HCT116 (cell line): Measurements from ENCODE around the gene MARCHF3. TPM values are rescaled to one million over a fixed set of nuclear protein-coding genes. Genes with fewer than 3 reads are reported as not detected.
A peak's percentile ranks its signal among the peaks of the same experiment; 100 is the strongest.

Experiments used
- ATAC-seq: fragments of 200-7000 bp; cut with Tn5 transposase; 2 replicates; pipeline ENCODE4 v1.9.1; 2020; ENCODE audit warnings: mild to moderate bottlenecking, moderate library complexity
- BruUV-seq: library from RNA; stranded (reverse); fragments of 400-500 nt; replicated peaks from 2 replicates; lab custom pipeline; 2021; lab: Mats Ljungman, UMichigan
- CTCF ChIA-PET: fragments of 300-600 bp; sonication (Branson Sonifier 250); formaldehyde crosslinking; loops from one replicate; lab custom pipeline; 2021; ENCODE audit warnings: antibody characterized with exemption; lab: Charles Lee
- POLR2A ChIA-PET: fragments of 300-600, 350-600 bp; sonication (Branson Sonifier 250); formaldehyde crosslinking; loops from one replicate; lab custom pipeline; 2021; ENCODE audit warnings: antibody characterized with exemption; lab: Charles Lee
- RAD21 ChIA-PET, 2 experiments: fragments of 300-600 bp; sonication (Branson Sonifier 250); formaldehyde crosslinking; loops; one replicate each; lab custom pipeline; 2023; ENCODE audit warnings: low total read pairs in 2 of 2; ENCODE audit not compliant: uncharacterized antibody in 2 of 2, unreplicated experiment in 2 of 2, low non-redundant PET in 1 of 2; lab: Charles Lee
- DNase-seq: peaks from one replicate; pipeline ENCODE4 v3.0.0-alpha.2; 2010; ENCODE audit warnings: low read depth, low spot score
- H2AFZ ChIP-seq: fragments of 200-600 bp; shearing (Covaris generic), sonication (generic); 2 replicates; pipeline ENCODE4 v1.6.1; 2017; ENCODE audit warnings: low read depth, mixed run types, mixed read lengths, antibody characterized with exemption, low read length; ENCODE audit not compliant: poor library complexity, severe bottlenecking
- H3K27ac ChIP-seq: 2 replicates; pipeline ENCODE4 v1.5.1; 2012; ENCODE audit warnings: low read depth, low read length
- H3K27me3 ChIP-seq: fragments of 200-600 bp; sonication (generic); 2 replicates; pipeline ENCODE4 v1.6.1; 2016; ENCODE audit warnings: mixed run types, low read length, mixed read lengths; ENCODE audit not compliant: insufficient read depth
- H3K36me3 ChIP-seq, 2 experiments: fragments of 200-500 bp in 1 of 2; fragments of 200-600 bp in 1 of 2; sonication (Bioruptor generic) in 1 of 2; sonication (generic) in 1 of 2; 2 replicates each; pipeline versions ENCODE4 v1.5.1 to v1.6.1; 2014 to 2016; ENCODE audit warnings: low read length in 2 of 2, inconsistent platforms in 1 of 2, mixed read lengths in 1 of 2, mixed run types in 1 of 2; ENCODE audit not compliant: insufficient read depth in 2 of 2, control insufficient read depth in 1 of 2
- H3K4me1 ChIP-seq, 2 experiments: fragments of 200-600 bp in 1 of 2; sonication (generic) in 1 of 2; 2 replicates each; pipeline versions ENCODE4 v1.5.1 to v1.6.1; 2012 to 2017; ENCODE audit warnings: low read length in 2 of 2, inconsistent platforms in 1 of 2, mild to moderate bottlenecking in 1 of 2, mixed read lengths in 1 of 2, mixed run types in 1 of 2, moderate library complexity in 1 of 2; ENCODE audit not compliant: insufficient read depth in 2 of 2, control insufficient read depth in 1 of 2
- H3K4me2 ChIP-seq: fragments of 200-600 bp; sonication (generic); 2 replicates; pipeline ENCODE4 v1.6.1; 2017; ENCODE audit warnings: mixed run types, low read length, mixed read lengths
- H3K4me3 ChIP-seq, 2 experiments: fragments of 200-600 bp in 1 of 2; sonication (generic) in 1 of 2; replicated peaks in 1 of 2; 2 replicates each; pipeline ENCODE4 v1.5.1; 2011 to 2016; ENCODE audit warnings: low read length in 2 of 2, control low read depth in 1 of 2, low read depth in 1 of 2, mild to moderate bottlenecking in 1 of 2, mixed read lengths in 1 of 2, mixed run types in 1 of 2
- H3K79me2 ChIP-seq: fragments of 200-600 bp; sonication (generic); 2 replicates; pipeline ENCODE4 v1.6.1; 2017; ENCODE audit warnings: mild to moderate bottlenecking, mixed run types, low read length, moderate library complexity, mixed read lengths; ENCODE audit not compliant: insufficient read depth
- H3K9ac ChIP-seq: fragments of 200-600 bp; sonication (generic); 2 replicates; pipeline ENCODE4 v1.6.1; 2016; ENCODE audit warnings: low read length, mixed read lengths
- H3K9me2 ChIP-seq: fragments of 200-600 bp; sonication (generic), shearing (Covaris generic); 2 replicates; pipeline ENCODE4 v1.6.1; 2017; ENCODE audit warnings: mixed run types, mild to moderate bottlenecking, moderate library complexity; ENCODE audit not compliant: insufficient read depth
- H3K9me3 ChIP-seq, 2 experiments: fragments of 200-500 bp in 1 of 2; fragments of 200-600 bp in 1 of 2; sonication (Bioruptor generic) in 1 of 2; sonication (generic) in 1 of 2; 2 replicates each; pipeline ENCODE4 v1.6.1; 2014 to 2017; ENCODE audit warnings: low read length in 2 of 2, mixed read lengths in 2 of 2, inconsistent platforms in 1 of 2, low read depth in 1 of 2, mild to moderate bottlenecking in 1 of 2, mixed run types in 1 of 2, moderate library complexity in 1 of 2; ENCODE audit not compliant: control insufficient read depth in 1 of 2, insufficient read depth in 1 of 2
- H4K20me1 ChIP-seq: fragments of 200-600 bp; sonication (generic), shearing (Covaris generic); 2 replicates; pipeline ENCODE4 v1.6.1; 2017; ENCODE audit warnings: mixed run types, mild to moderate bottlenecking, moderate library complexity; ENCODE audit not compliant: insufficient read depth
- ATF3 ChIP-seq: IDR thresholded peaks from 2 replicates; pipeline ENCODE4 v1.6.1; 2012
- CBX3 ChIP-seq: IDR thresholded peaks from 2 replicates; pipeline ENCODE4 v1.6.1; 2012; ENCODE audit warnings: low read depth
- CEBPB ChIP-seq: IDR thresholded peaks from 2 replicates; pipeline ENCODE4 v1.6.1; 2012; ENCODE audit warnings: low read depth
- EGR1 ChIP-seq: IDR thresholded peaks from 2 replicates; pipeline ENCODE4 v1.6.1; 2012; ENCODE audit warnings: low read depth
- EZH2 ChIP-seq: fragments of 200-600 bp; sonication (generic); IDR thresholded peaks from 2 replicates; pipeline ENCODE4 v1.6.1; 2017; ENCODE audit warnings: antibody characterized with exemption, mixed run types
- EZH2phosphoT487 ChIP-seq: fragments of 200-600 bp; IDR thresholded peaks from 2 replicates; pipeline ENCODE4 v1.6.1; 2018; ENCODE audit warnings: antibody characterized with exemption, borderline replicate concordance
- FOSL1 ChIP-seq: IDR thresholded peaks from 2 replicates; pipeline ENCODE4 v1.6.1; 2012; ENCODE audit warnings: low read depth
- JUND ChIP-seq: IDR thresholded peaks from 2 replicates; pipeline ENCODE4 v1.6.1; 2012
- MAX ChIP-seq: IDR thresholded peaks from 2 replicates; pipeline ENCODE4 v1.6.1; 2012
- POLR2A ChIP-seq: IDR thresholded peaks from 2 replicates; pipeline ENCODE4 v1.7.0; 2011; ENCODE audit warnings: borderline replicate concordance; ENCODE audit not compliant: insufficient read depth, insufficient read length; ENCODE audit errors: extremely low read depth
- POLR2AphosphoS5 ChIP-seq: IDR thresholded peaks from 2 replicates; pipeline ENCODE4 v1.6.1; 2011; ENCODE audit warnings: mild to moderate bottlenecking, low read depth, low read length, moderate library complexity
- RAD21 ChIP-seq: IDR thresholded peaks from 2 replicates; pipeline ENCODE4 v1.6.1; 2012; ENCODE audit warnings: low read depth, mild to moderate bottlenecking
- REST ChIP-seq: IDR thresholded peaks from 2 replicates; pipeline ENCODE4 v1.6.1; 2012; ENCODE audit warnings: low read depth
- SP1 ChIP-seq: IDR thresholded peaks from 2 replicates; pipeline ENCODE4 v1.6.1; 2012; ENCODE audit warnings: low read depth
- TCF7L2 ChIP-seq: IDR thresholded peaks from 2 replicates; pipeline ENCODE4 v1.7.0; 2011; ENCODE audit warnings: borderline replicate concordance, inconsistent platforms; ENCODE audit not compliant: insufficient read depth, insufficient read length; ENCODE audit errors: extremely low read depth
- ZBTB33 ChIP-seq: IDR thresholded peaks from 2 replicates; pipeline ENCODE4 v1.6.1; 2011; ENCODE audit warnings: mild to moderate bottlenecking, low read length, moderate library complexity; ENCODE audit not compliant: insufficient replicate concordance; ENCODE audit errors: extremely low read depth
- ZFX ChIP-seq: fragments of 450-650 bp; IDR thresholded peaks from 2 replicates; pipeline ENCODE4 v1.6.1; 2017
- ZNF274 ChIP-seq: fragments of 200-500 bp; sonication (Bioruptor generic); IDR thresholded peaks from 2 replicates; pipeline ENCODE4 v1.6.1; 2014; ENCODE audit warnings: mild to moderate bottlenecking, low read depth, low read length, inconsistent platforms
- intact Hi-C: fragments of 100-400 bp; cut with micrococcal nuclease; formaldehyde crosslinking; loops from 2 replicates; pipeline ENCODE4 v1.10.0; 2022
- total RNA-seq: library from RNA; stranded (reverse); gene quantifications from one replicate; pipeline ENCODE4 v1.2.1, GENCODE V29; 2021; ENCODE audit not compliant: unreplicated experiment

The MARCHF3 gene
- total RNA-seq, 1 experiment from 2014 or later: 2.3 TPM

- TF ChIP-seq FOSL1 (no peak), CBX3 (no peak; the same call in 1 of the 2 replicates), MAX (peak; percentile 87), EZH2phosphoT487 (no peak), POLR2A (peak; percentile 86), RAD21 (no peak), SP1 (peak; percentile 88), TCF7L2 (no peak), EGR1 (no peak)
Observed at GRCh38 chr5:127030259-127031146, at the start of gene MARCHF3 (continued).

- Histone ChIP-seq H3K4me3 (no peak overlapping the region), H3K9me3 (no peaks in the 10 kb centered on the region), H2AFZ (no peak overlapping the region), H3K79me2 (no peaks in the 10 kb centered on the region), H3K36me3 (no peaks in the 10 kb centered on the region), H3K4me1 (peaks cover 6 to 11% of the 10 kb centered on the region in 2 experiments; a peak in 3 of 4 replicates), H3K27me3 (no peaks in the 10 kb centered on the region), H3K9ac (no peak overlapping the region), H3K4me2 (no peak overlapping the region), H4K20me1 (no peaks in the 10 kb centered on the region), H3K9me2 (no peaks in the 10 kb centered on the region), H3K27ac (no peak overlapping the region)
- intact Hi-C loops: no loop called here
- CTCF ChIA-PET: no interaction called here
- ATAC-seq (no peak), DNase-seq (no peak)
- RAD21 ChIA-PET: interaction anchor here in 1 of 2 experiments (0.7 kb wide), 1 partner anchor 333 kb away, joined by 3 read pairs; no protein-coding TSS in a partner anchor
- BruUV-seq: no TSS peak
- POLR2A ChIA-PET: no interaction called here
- TF ChIP-seq CEBPB (no peak), POLR2AphosphoS5 (no peak), FOSL1 (no peak), EGR1 (no peak), ZFX (no peak), SP1 (no peak), RAD21 (no peak), JUND (no peak), ATF3 (no peak), REST (no peak), MAX (no peak), POLR2A (no peak), CBX3 (no peak), ZNF274 (no peak), EZH2 (no peak), ZBTB33 (no peak)
Observed at GRCh38 chr5:127079994-127080491, 49.7 kb upstream of the MARCHF3 start.
